H1 (cell line): ENCODE data around the gene HRH1. TPM values are rescaled to one million over a fixed set of nuclear protein-coding genes. Genes with fewer than 3 reads are reported as not detected.

ENCODE experiments used
- CTCF ChIA-PET: fragments of 300-600 bp; sonication (Branson Sonifier 250); formaldehyde crosslinking; loops from one replicate; lab custom pipeline; 2021; ENCODE audit not compliant: partially characterized antibody; lab: Charles Lee
- POLR2A ChIA-PET: fragments of 300-600 bp; sonication (Branson Sonifier 250); formaldehyde crosslinking; loops from one replicate; lab custom pipeline; 2021; ENCODE audit warnings: inconsistent platforms; ENCODE audit not compliant: partially characterized antibody; lab: Charles Lee
- DNase-seq, 2 experiments: peaks; one replicate each; pipeline versions ENCODE4 v3.0.0 to v3.0.0-alpha.2; 2010 to 2022; ENCODE audit warnings: low spot score in 2 of 2, low read depth in 1 of 2, mixed read lengths in 1 of 2
- FAIRE-seq: peaks from 2 replicates; lab custom pipeline; 2011; peaks lifted over from hg19 to GRCh38; lab: Jason Lieb, UNC
- H2AFZ ChIP-seq: 2 replicates; pipeline ENCODE4 v1.8.1; 2012; ENCODE audit warnings: low read length, inconsistent platforms
- H2AK5ac ChIP-seq: 2 replicates; pipeline ENCODE4 v1.6.1; 2013; ENCODE audit warnings: low read depth, low read length
- H2BK120ac ChIP-seq: replicated peaks from 2 replicates; pipeline ENCODE3; 2013; ENCODE audit warnings: low read depth, low read length, inconsistent platforms
- H2BK12ac ChIP-seq: 2 replicates; pipeline ENCODE4 v1.6.1; 2013; ENCODE audit warnings: low read depth, low read length
- H2BK15ac ChIP-seq: 2 replicates; pipeline ENCODE4 v1.6.1; 2013; ENCODE audit warnings: low read length
- H2BK20ac ChIP-seq: 2 replicates; pipeline ENCODE4 v1.6.1; 2013; ENCODE audit warnings: low read length
- H2BK5ac ChIP-seq: 2 replicates; pipeline ENCODE4 v1.6.1; 2013; ENCODE audit warnings: low read depth, low read length
- H3K14ac ChIP-seq: 2 replicates; pipeline ENCODE4 v1.6.1; 2013; ENCODE audit warnings: inconsistent platforms; ENCODE audit not compliant: insufficient read length
- H3K18ac ChIP-seq: 2 replicates; pipeline ENCODE4 v1.6.1; 2013; ENCODE audit warnings: low read length; ENCODE audit errors: extremely low read depth
- H3K23ac ChIP-seq: 2 replicates; pipeline ENCODE4 v1.6.1; 2013; ENCODE audit warnings: inconsistent platforms; ENCODE audit not compliant: insufficient read length
- H3K23me2 ChIP-seq: 2 replicates; pipeline ENCODE4 v1.6.1; 2013; ENCODE audit warnings: low read depth, low read length
- H3K27ac ChIP-seq: 2 replicates; pipeline ENCODE4 v1.6.1; 2011; ENCODE audit warnings: low read depth, low read length, inconsistent platforms
- H3K27me3 ChIP-seq, 4 experiments: replicated peaks in 1 of 4; 1 replicate in 1 of 4; 2 replicates in 3 of 4; pipeline versions ENCODE4 v1.6.1 to v1.8.1; 2011 to 2013; ENCODE audit warnings: low read length in 3 of 4, mild to moderate bottlenecking in 3 of 4, inconsistent platforms in 2 of 4, mixed read lengths in 2 of 4, moderate library complexity in 1 of 4; ENCODE audit not compliant: control insufficient read depth in 3 of 4, insufficient read depth in 3 of 4; ENCODE audit errors: extremely low read depth in 1 of 4
- H3K36me3 ChIP-seq, 4 experiments: 2 replicates each; pipeline versions ENCODE4 v1.6.1 to v1.8.1; 2011 to 2013; ENCODE audit warnings: mild to moderate bottlenecking in 4 of 4, low read length in 3 of 4, moderate library complexity in 2 of 4, control low read depth in 1 of 4, inconsistent platforms in 1 of 4; ENCODE audit not compliant: insufficient read depth in 4 of 4, control insufficient read depth in 2 of 4
- H3K4ac ChIP-seq: replicated peaks from 2 replicates; pipeline ENCODE3; 2013; ENCODE audit warnings: low read length, low read depth, mixed read lengths, inconsistent platforms; ENCODE audit not compliant: insufficient read length
- H3K4me1 ChIP-seq, 4 experiments: replicated peaks in 1 of 4; 1 replicate in 1 of 4; 2 replicates in 3 of 4; pipeline versions ENCODE4 v1.6.1 to v1.8.1; 2011 to 2013; ENCODE audit warnings: low read length in 3 of 4, inconsistent platforms in 2 of 4, mixed read lengths in 1 of 4; ENCODE audit not compliant: insufficient read depth in 4 of 4, control insufficient read depth in 3 of 4
- H3K4me2 ChIP-seq, 2 experiments: 2 replicates each; pipeline versions ENCODE4 v1.6.1 to v1.8.1; 2011 to 2013; ENCODE audit warnings: low read depth in 2 of 2, low read length in 2 of 2, control low read depth in 1 of 2, inconsistent platforms in 1 of 2, mild to moderate bottlenecking in 1 of 2; ENCODE audit not compliant: insufficient read depth in 1 of 2
- H3K4me3 ChIP-seq, 4 experiments: fragments of 200-600, 300-600 bp in 1 of 4; sonication (generic), shearing (Covaris generic), sonication (Bioruptor Twin) in 1 of 4; 2 replicates each; pipeline versions ENCODE4 v1.5.1 to v1.8.1; 2011 to 2016; ENCODE audit warnings: low read length in 4 of 4, low read depth in 3 of 4, control low read depth in 2 of 4, inconsistent platforms in 2 of 4, mild to moderate bottlenecking in 2 of 4, mixed read lengths in 1 of 4, moderate library complexity in 1 of 4; ENCODE audit not compliant: insufficient read depth in 2 of 4; ENCODE audit errors: extremely low read depth in 1 of 4
- H3K56ac ChIP-seq: replicated peaks from 2 replicates; pipeline ENCODE3; 2013; ENCODE audit warnings: low read depth, mild to moderate bottlenecking, mixed read lengths, low read length, inconsistent platforms; ENCODE audit not compliant: insufficient read length
- H3K79me1 ChIP-seq: 2 replicates; pipeline ENCODE4 v1.6.1; 2013; ENCODE audit warnings: low read depth, low read length, control low read depth
- H3K79me2 ChIP-seq, 2 experiments: 2 replicates each; pipeline versions ENCODE4 v1.6.1 to v1.8.1; 2012 to 2013; ENCODE audit warnings: low read length in 2 of 2, mild to moderate bottlenecking in 2 of 2, inconsistent platforms in 1 of 2; ENCODE audit not compliant: insufficient read depth in 2 of 2, control insufficient read depth in 1 of 2
- H3K9ac ChIP-seq, 4 experiments: replicated peaks in 1 of 4; 1 replicate in 1 of 4; 2 replicates in 3 of 4; pipeline versions ENCODE4 v1.6.1 to v1.8.1; 2011 to 2013; ENCODE audit warnings: low read depth in 3 of 4, low read length in 3 of 4, control low read depth in 2 of 4, mild to moderate bottlenecking in 2 of 4, moderate library complexity in 2 of 4, inconsistent platforms in 1 of 4; ENCODE audit errors: extremely low read depth in 1 of 4
- H3K9me3 ChIP-seq, 2 experiments: 2 replicates each; pipeline versions ENCODE4 v1.6.1 to v1.8.1; 2012 to 2013; ENCODE audit warnings: mild to moderate bottlenecking in 2 of 2, moderate library complexity in 2 of 2, control low read depth in 1 of 2, inconsistent platforms in 1 of 2, low read depth in 1 of 2, low read length in 1 of 2, mixed read lengths in 1 of 2; ENCODE audit not compliant: insufficient read depth in 2 of 2
- H4K20me1 ChIP-seq, 2 experiments: replicated peaks in 1 of 2; 2 replicates each; pipeline versions ENCODE3 to v1.8.1; 2011 to 2013; ENCODE audit warnings: inconsistent platforms in 2 of 2, low read length in 2 of 2, mild to moderate bottlenecking in 1 of 2; ENCODE audit not compliant: insufficient read depth in 2 of 2, control insufficient read depth in 1 of 2
- H4K5ac ChIP-seq: 2 replicates; pipeline ENCODE4 v1.6.1; 2013; ENCODE audit warnings: low read length, low read depth, mixed read lengths, inconsistent platforms; ENCODE audit not compliant: insufficient read length
- H4K8ac ChIP-seq: 2 replicates; pipeline ENCODE4 v1.8.0; 2013; ENCODE audit warnings: mild to moderate bottlenecking, moderate library complexity, low read length, inconsistent platforms; ENCODE audit not compliant: insufficient read depth; ENCODE audit errors: extremely low read depth
- H4K91ac ChIP-seq: replicated peaks from 2 replicates; pipeline ENCODE3; 2013; ENCODE audit warnings: low read length, mixed read lengths, inconsistent platforms; ENCODE audit not compliant: insufficient read length
- BACH1 ChIP-seq: IDR thresholded peaks from 2 replicates; pipeline ENCODE4 v1.6.1; 2012; ENCODE audit warnings: low read length, improper control_type of control experiment
- BCL11A ChIP-seq, 2 experiments: IDR thresholded peaks; one replicate each; pipeline ENCODE4 v1.6.1; 2011; ENCODE audit warnings: low read depth in 2 of 2, low read length in 2 of 2, mild to moderate bottlenecking in 2 of 2
- CEBPB ChIP-seq: IDR thresholded peaks from 2 replicates; pipeline ENCODE4 v1.6.1; 2012; ENCODE audit warnings: low read depth, low read length
- CREB1 ChIP-seq: IDR thresholded peaks from 2 replicates; pipeline ENCODE4 v1.6.1; 2012; ENCODE audit warnings: inconsistent platforms
- EGR1 ChIP-seq: IDR thresholded peaks from 2 replicates; pipeline ENCODE4 v1.6.1; 2011; ENCODE audit warnings: low read depth, low read length, borderline replicate concordance
- FOSL1 ChIP-seq: IDR thresholded peaks from 2 replicates; pipeline ENCODE4 v1.6.1; 2011; ENCODE audit warnings: mild to moderate bottlenecking, low read depth, low read length, moderate library complexity; ENCODE audit not compliant: insufficient read depth
- GTF2F1 ChIP-seq: IDR thresholded peaks from 2 replicates; pipeline ENCODE4 v1.6.1; 2012; ENCODE audit warnings: low read depth, low read length, improper control_type of control experiment, borderline replicate concordance
- JUN ChIP-seq: IDR thresholded peaks from 2 replicates; pipeline ENCODE4 v1.6.1; 2011; ENCODE audit warnings: low read depth, mild to moderate bottlenecking, improper control_type of control experiment, low read length
- PHF8 ChIP-seq: fragments of 200-600 bp; sonication (generic); conservative IDR thresholded peaks from 2 replicates; pipeline ENCODE4 v1.7.1; 2012; ENCODE audit warnings: low read depth, mild to moderate bottlenecking, inconsistent platforms, low read length, moderate library complexity
- POU5F1 ChIP-seq: IDR thresholded peaks from 2 replicates; pipeline ENCODE4 v1.6.1; 2011; ENCODE audit warnings: low read depth, mild to moderate bottlenecking, low read length, moderate library complexity
- TCF12 ChIP-seq: IDR thresholded peaks from 2 replicates; pipeline ENCODE4 v1.6.1; 2011; ENCODE audit warnings: low read depth, mild to moderate bottlenecking, low read length
- WGBS, 2 experiments: shearing (Covaris generic) in 1 of 2; methylation state at CpG; one replicate each; pipeline versions ENCODE4 v1.1.6 to v1.1.7; 2013 to 2015; ENCODE audit warnings: low lambda C conversion rate in 2 of 2, mixed read lengths in 2 of 2, inconsistent platforms in 1 of 2, low coverage in 1 of 2, missing lambda C conversion rate in 1 of 2; ENCODE audit not compliant: insufficient replicate concordance in 2 of 2, insufficient coverage in 1 of 2, insufficient read length in 1 of 2; ENCODE audit errors: extremely low coverage in 1 of 2, missing lambda C conversion rate in 1 of 2; 5-methylcytosine and 5-hydroxymethylcytosine counted together
- polyA plus RNA-seq, 7 experiments: library from polyadenylated mRNA; depleted of rRNA in 3 of 7; stranded (reverse) in 5 of 7; unstranded in 2 of 7; fragments of >200 nt in 5 of 7; fragments of 200-250 nt in 2 of 7; gene quantifications; 1 replicate in 5 of 7; 2 replicates in 1 of 7; 4 replicates in 1 of 7; pipeline versions ENCODE4 v1.2.1 to v1.2.3, GENCODE V29; 2011 to 2013; ENCODE audit warnings: missing spikeins in 2 of 7, mixed read lengths in 2 of 7
- total RNA-seq: library from RNA; stranded (reverse); fragmentation: NEBNext Ultra II Directional; extraction: Animal tissue kit (Norgen Biotek cat#: 25700); gene quantifications from 2 replicates; pipeline ENCODE4 v1.2.1, GENCODE V29; 2021
- TF ChIP-seq, protein P1 (sequence below): IDR thresholded peaks from 2 replicates; pipeline ENCODE4 v1.6.1; 2012; ENCODE audit warnings: inconsistent platforms

The HRH1 gene
- total and polyA plus RNA-seq, 2 of the 8 experiments (the other 6 are each of a cell fraction or from before 2014, with no cell fraction given): 0.11 TPM; not detected in 1

DNA sequence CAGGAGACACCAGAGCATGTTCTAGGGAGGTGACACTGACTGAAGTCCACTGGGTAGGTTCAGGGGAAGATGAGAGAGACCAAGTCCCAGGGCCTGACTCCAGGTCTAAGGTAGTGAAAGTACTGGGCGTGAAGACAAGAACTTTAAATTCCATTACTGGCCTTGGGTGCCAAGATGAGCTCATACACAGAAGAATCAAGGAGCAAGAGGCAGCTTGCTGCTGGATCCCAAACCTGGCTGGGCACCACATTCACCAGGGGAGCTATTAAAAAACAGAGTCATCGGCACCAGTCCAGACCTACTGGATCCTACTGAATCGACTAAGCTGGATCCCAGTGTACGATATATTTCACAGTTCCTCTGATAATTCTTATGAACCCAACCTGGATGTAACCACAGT is 75.8 kb downstream of the HRH1 start:
- Histone ChIP-seq H2BK5ac (no peak overlapping the region), H3K4me1 (no peaks in the 10 kb centered on the region), H3K27me3 (no peaks in the 10 kb centered on the region), H4K20me1 (no peaks in the 10 kb centered on the region), H3K18ac (no peak overlapping the region), H2AFZ (no peak overlapping the region), H4K91ac (no peak overlapping the region), H2BK15ac (no peak overlapping the region), H2BK12ac (no peak overlapping the region), H3K9me3 (no peaks in the 10 kb centered on the region), H3K4me2 (no peak overlapping the region), H2BK20ac (no peak overlapping the region), H4K8ac (no peak overlapping the region), H4K5ac (no peak overlapping the region), H3K27ac (no peak overlapping the region), H2BK120ac (no peak overlapping the region), H3K4me3 (no peak overlapping the region), H2AK5ac (no peak overlapping the region), H3K79me2 (no peaks in the 10 kb centered on the region), H3K9ac (no peak overlapping the region), H3K14ac (no peak overlapping the region), H3K36me3 (no peaks in the 10 kb centered on the region), H3K4ac (no peak overlapping the region), H3K79me1 (no peaks in the 10 kb centered on the region), H3K23me2 (no peaks in the 10 kb centered on the region), H3K56ac (no peak overlapping the region), H3K23ac (no peak overlapping the region)
- TF ChIP-seq CEBPB (no peak), BCL11A (IDR thresholded peaks at IDR 0.05; ENCODE audit: low read depth in 2 of 2, low read length in 2 of 2) (no peak), TCF12 (no peak), POU5F1 (no peak), EGR1 (no peak), BACH1 (no peak), JUN (no peak), GTF2F1 (no peak), PHF8 (no peak), FOSL1 (no peak), CREB1 (no peak)
- TF ChIP-seq, protein P1, sequence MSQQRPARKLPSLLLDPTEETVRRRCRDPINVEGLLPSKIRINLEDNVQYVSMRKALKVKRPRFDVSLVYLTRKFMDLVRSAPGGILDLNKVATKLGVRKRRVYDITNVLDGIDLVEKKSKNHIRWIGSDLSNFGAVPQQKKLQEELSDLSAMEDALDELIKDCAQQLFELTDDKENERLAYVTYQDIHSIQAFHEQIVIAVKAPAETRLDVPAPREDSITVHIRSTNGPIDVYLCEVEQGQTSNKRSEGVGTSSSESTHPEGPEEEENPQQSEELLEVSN: no peak
- ChIA-PET POLR2A (interaction anchor here (1.0 kb wide), 1 partner anchor 70 kb away, joined by 3 read pairs; no protein-coding TSS in a partner anchor), CTCF (interaction anchor here (0.6 to 1.2 kb wide), 5 partner anchors 18 to 491 kb away, joined by 3 to 4 read pairs (median 3); no protein-coding TSS in a partner anchor)
- DNase-seq (no peak), FAIRE-seq (no peak)
- 90% methylated on average over 4 of the region's 4 CpGs; no CpG with 5 or more reads in 1 of the 2 experiments for WGBS, 2 experiments
